GM06990 (cell line): Measurements from ENCODE around the gene FHIT.

ENCODE experiments used
- DNase-seq: peaks from one replicate; pipeline ENCODE4 v3.0.0-alpha.2; 2011; ENCODE audit not compliant: insufficient read length; ENCODE audit errors: extremely low read depth
- H3K27me3 ChIP-seq: replicated peaks from 2 replicates; pipeline ENCODE4 v1.6.0; 2011; ENCODE audit warnings: low read length; ENCODE audit not compliant: control insufficient read depth, insufficient read depth
- H3K36me3 ChIP-seq: 2 replicates; pipeline ENCODE4 v1.5.1; 2011; ENCODE audit warnings: low read length; ENCODE audit not compliant: control insufficient read depth, insufficient read depth
- H3K4me3 ChIP-seq: replicated peaks from 2 replicates; pipeline ENCODE4 v1.5.1; 2011; ENCODE audit warnings: low read depth, mild to moderate bottlenecking, control low read depth, low read length
- TF ChIP-seq, protein P1 (sequence below): IDR thresholded peaks from 2 replicates; pipeline ENCODE4 v1.5.1; 2011; ENCODE audit warnings: low read length, control low read depth, mild to moderate bottlenecking, inconsistent platforms; ENCODE audit not compliant: insufficient read depth, poor library complexity, severe bottlenecking

FHIT gene

DNA sequence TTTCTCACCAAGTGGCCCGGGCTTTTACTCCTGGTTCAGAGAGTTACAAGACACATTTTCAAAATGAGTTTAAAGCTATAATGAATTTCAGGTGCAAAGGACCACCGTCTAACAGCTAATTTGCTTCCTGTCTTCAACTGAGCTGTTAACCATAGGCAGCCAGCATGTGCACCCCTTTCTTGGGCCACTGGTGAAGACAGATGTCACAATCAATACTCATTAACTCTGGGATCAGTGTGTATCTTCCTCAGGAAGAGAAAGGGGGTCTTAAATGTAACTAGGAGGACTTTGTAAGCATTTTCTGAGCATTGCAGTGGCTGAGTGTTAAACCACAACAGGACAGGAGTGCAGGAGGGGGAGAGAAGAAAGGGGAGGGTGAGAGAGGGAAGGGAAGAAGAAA lies 1450.8 kb downstream of the FHIT start:
- TF ChIP-seq, protein P1, sequence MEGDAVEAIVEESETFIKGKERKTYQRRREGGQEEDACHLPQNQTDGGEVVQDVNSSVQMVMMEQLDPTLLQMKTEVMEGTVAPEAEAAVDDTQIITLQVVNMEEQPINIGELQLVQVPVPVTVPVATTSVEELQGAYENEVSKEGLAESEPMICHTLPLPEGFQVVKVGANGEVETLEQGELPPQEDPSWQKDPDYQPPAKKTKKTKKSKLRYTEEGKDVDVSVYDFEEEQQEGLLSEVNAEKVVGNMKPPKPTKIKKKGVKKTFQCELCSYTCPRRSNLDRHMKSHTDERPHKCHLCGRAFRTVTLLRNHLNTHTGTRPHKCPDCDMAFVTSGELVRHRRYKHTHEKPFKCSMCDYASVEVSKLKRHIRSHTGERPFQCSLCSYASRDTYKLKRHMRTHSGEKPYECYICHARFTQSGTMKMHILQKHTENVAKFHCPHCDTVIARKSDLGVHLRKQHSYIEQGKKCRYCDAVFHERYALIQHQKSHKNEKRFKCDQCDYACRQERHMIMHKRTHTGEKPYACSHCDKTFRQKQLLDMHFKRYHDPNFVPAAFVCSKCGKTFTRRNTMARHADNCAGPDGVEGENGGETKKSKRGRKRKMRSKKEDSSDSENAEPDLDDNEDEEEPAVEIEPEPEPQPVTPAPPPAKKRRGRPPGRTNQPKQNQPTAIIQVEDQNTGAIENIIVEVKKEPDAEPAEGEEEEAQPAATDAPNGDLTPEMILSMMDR = no peak
- Histone ChIP-seq H3K4me3 (no peak overlapping the region), H3K27me3 (no peaks in the 10 kb centered on the region), H3K36me3 (no peaks in the 10 kb centered on the region)
- DNase-seq = no peak

DNA sequence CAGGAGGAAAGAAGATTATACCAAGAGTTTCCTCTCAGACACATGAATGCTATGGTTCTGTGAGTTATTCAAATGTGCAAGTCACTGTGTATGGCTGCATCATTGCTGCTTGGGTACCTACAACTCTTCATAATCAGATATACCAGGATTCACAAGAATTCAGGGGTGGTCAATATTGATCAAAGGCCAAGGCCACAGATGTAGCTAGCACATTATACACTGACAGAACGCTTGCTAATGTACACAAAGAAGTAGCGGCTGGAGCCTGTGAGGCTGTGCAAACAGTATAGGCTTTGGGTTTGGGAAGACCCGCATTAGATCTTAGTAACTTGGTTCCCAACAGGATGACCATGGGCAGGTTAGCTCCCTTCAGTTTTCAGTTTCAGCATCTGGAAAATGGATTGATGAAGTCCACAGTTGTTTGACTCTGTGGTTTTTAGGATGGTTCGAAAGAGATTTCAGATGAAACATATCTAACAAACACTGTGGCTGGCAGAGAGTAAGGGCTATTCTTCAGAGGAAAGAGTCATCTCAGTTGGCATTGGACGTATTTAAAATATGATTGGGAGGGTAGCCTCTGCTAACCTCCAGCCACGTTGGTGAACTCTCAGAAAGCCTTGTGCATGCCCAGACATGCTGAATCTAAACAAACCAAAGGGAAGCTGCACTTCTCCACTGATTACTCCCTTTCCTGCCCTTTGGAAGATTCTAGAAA lies 1452.7 kb downstream of the FHIT start:
- H3K27me3 ChIP-seq = no peaks in the 10 kb centered on the region
- H3K4me3 ChIP-seq = no peak overlapping the region
- no peaks in the 10 kb centered on the region for H3K36me3 ChIP-seq
- TF ChIP-seq, protein P1 = no peak
- DNase-seq = no peak

DNA sequence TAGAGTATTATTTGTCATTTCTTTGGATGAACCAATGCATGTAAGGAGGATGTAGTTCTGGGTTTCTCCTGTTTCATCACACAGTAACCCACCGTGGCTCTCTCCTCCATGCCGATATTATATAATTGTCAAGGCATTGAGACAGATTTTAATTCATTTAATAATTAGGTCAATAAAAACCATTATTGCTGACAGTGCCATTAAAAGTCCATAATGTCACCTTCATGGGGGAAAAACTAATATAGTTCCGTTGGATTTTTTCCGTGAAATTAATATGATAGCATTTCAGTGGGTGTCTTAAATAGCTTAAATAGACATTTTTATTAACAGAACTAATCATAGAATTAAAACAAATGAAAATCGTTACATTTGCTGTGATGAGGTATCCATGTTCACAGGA lies 1453.7 kb downstream of the FHIT start:
- no peaks in the 10 kb centered on the region for H3K27me3 ChIP-seq
- no peak overlapping the region for H3K4me3 ChIP-seq
- no peak for DNase-seq
- H3K36me3 ChIP-seq = no peaks in the 10 kb centered on the region
- TF ChIP-seq, protein P1 = no peak

DNA sequence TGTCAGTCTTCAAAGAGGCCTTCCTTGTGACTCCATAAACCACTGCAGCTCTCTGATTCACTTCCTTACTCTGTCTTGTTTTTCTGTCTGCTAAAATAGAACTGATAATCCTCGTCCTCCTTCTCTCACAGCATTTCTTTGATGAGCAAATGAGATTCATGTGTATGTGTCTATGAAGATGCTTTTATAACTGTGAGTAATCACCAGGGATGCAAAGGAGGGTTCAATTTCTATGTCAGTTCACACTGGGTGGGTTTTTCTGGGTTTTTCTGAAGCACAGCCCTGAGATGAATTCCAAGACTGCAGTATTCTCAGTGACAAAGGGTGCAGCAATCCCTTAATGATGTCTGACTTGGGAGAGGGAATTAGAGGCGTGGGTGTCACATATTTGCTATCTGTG lies 1454.8 kb downstream of the FHIT start:
- DNase-seq = no peak
- H3K4me3 ChIP-seq = no peak overlapping the region
- no peaks in the 10 kb centered on the region for H3K27me3 ChIP-seq
- no peaks in the 10 kb centered on the region for H3K36me3 ChIP-seq
- TF ChIP-seq, protein P1 = no peak

DNA sequence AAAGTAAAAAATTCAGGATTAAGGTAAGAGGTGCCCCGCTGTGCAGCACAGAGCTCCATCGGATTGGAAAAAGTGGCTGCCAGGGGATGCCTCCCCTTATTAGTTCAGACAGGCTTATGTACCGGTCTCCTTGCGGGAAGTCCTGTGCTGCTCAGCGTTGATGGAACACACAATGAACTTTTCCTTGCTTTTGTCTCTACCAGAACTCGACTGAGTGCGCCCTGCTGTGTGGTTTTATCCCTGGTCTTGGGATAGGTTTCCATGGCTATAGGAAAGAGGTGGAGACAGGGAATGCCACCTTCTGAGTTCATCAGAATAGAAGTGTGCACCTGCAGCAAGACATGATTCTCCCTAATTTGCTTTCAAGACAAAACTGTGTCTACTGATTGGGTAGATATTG lies 1455.5 kb downstream of the FHIT start:
- no peak for DNase-seq
- H3K27me3 ChIP-seq = no peaks in the 10 kb centered on the region
- no peaks in the 10 kb centered on the region for H3K36me3 ChIP-seq
- TF ChIP-seq, protein P1 = no peak
- no peak overlapping the region for H3K4me3 ChIP-seq

DNA sequence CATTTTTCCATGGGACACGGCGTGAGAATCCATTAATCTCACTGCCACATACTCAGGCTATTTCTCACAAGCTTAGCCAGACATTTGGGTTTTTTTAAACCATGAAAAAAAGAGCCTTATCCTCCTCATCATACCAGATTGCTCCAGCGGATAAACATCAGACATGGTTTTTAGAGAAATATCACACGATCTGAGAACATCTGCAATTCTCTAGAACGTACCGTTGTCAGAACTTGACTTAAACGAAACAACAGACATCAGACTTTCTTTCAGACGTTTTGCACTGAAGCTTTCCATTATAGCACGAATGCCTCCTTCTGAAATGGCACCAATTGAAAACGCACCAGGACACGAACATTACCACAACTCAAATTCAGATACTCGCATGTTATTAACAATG lies 1457.3 kb downstream of the FHIT start:
- Histone ChIP-seq H3K4me3 (no peak overlapping the region), H3K27me3 (no peaks in the 10 kb centered on the region), H3K36me3 (no peaks in the 10 kb centered on the region)
- no peak for DNase-seq
- TF ChIP-seq, protein P1 = no peak
